ENCODE measurements around the gene KLF9.

KLF9 gene

DNA sequence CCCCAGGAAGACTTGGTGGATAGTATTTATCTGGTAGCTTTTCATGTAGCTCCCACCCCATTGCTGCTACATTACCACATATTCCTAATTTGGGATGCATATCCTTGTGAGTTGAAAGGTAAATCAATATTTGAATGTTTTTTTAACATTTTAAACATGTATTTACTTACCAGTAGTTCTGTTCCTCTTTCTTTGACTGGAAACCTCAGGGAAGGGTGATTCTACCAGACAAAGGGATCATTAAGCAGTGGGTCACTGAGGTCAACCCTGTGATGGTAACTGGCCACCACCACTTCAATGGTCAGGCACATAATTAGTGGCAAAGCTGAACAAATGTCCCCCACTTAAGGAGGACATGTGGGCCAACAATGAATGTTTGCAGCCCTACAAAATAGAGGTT is 27.2 kb upstream of the KLF9 start:
- Histone ChIP-seq H3K79me1 (ENCODE audit: low read length) (no peaks in the 10 kb centered on the region), H3K4me2 (ENCODE audit: low read length) (no peak overlapping the region), H3K18ac (ENCODE audit: low read length) (no peak overlapping the region), H3K23ac (ENCODE audit: low read length) (no peak overlapping the region), H2BK5ac (ENCODE audit: low read depth, low read length, poor library complexity) (no peak overlapping the region), H2BK12ac (ENCODE audit: low read length) (no peak overlapping the region), H3K79me2 (ENCODE audit: control insufficient read depth, insufficient read depth, low read length, poor library complexity) (no peaks in the 10 kb centered on the region), H3K9me3 (ENCODE audit: insufficient read depth, low read depth, low read length) (no peaks in the 10 kb centered on the region), H3K36me3 (ENCODE audit: control insufficient read depth in 1 of 2, insufficient read depth in 2 of 2, low read length in 2 of 2) (no peaks in the 10 kb centered on the region), H3K9ac (ENCODE audit: low read length) (no peak overlapping the region), H3K27me3 (ENCODE audit: insufficient read depth, low read length) (no peaks in the 10 kb centered on the region), H4K12ac (ENCODE audit: low read depth, low read length) (no peak overlapping the region), H2AFZ (ENCODE audit: insufficient read depth, low read length, poor library complexity) (no peak overlapping the region), H3K4me1 (ENCODE audit: control insufficient read depth in 1 of 2, insufficient read depth in 2 of 2, low read length in 2 of 2) (no peaks in the 10 kb centered on the region), H4K91ac (ENCODE audit: low read depth, low read length) (no peak overlapping the region), H3K27ac (ENCODE audit: low read depth, low read length) (no peak overlapping the region), H3K14ac (ENCODE audit: low read length) (no peak overlapping the region), H2AK5ac (ENCODE audit: low read length) (no peak overlapping the region), H4K8ac (ENCODE audit: low read depth, low read length) (no peak overlapping the region), H3K4me3 (ENCODE audit: low read depth, low read length) (no peak overlapping the region), H2BK120ac (ENCODE audit: insufficient read depth, low read length, poor library complexity) (no peak overlapping the region), H3K4ac (ENCODE audit: low read depth, low read length) (no peak overlapping the region)
- no peak for DNase-seq

DNA sequence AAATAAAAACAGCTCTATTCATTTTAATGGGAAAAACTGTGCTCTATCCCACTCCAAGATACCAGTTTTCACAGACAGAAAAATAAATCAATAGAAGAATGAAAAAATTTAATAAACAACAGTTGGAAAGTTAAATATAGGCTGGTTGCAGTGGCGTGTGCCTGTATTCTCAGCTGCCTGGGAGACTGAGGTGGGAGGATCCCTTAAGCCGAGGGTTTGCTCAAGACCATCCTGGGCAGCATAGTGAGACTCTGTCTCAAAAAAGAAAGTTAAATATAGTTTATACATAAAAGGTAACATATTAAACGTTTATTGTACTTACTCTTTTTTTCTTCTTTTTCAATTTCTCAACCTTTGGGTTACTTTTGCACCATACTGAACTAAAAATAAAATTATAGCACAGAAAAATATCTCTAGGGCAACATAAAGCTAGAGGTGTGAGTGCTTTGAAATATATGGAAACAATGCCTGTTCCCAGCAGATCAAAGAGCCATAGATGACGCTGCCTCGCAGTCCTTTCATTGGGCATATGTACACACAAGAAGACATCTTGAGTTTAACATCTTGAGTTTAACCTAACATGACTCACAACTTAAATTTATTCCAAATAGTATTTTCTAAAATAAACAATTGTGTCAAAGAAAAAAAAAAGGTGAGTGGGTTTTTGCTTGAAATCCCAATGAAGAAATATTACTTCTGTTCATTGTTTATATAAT is 25.7 kb upstream of the KLF9 start:
- H3K23ac ChIP-seq (ENCODE audit: low read length): no peak overlapping the region
- H3K18ac ChIP-seq (ENCODE audit: low read length): no peak overlapping the region
- H3K14ac ChIP-seq (ENCODE audit: low read length): no peak overlapping the region
- H3K4me3 ChIP-seq (ENCODE audit: low read depth, low read length): no peak overlapping the region
- WGBS (ENCODE audit: extremely low coverage, insufficient coverage, insufficient read length): no CpG with 5 or more reads among the region's 5 CpGs
- no peak overlapping the region for H3K9ac ChIP-seq (ENCODE audit: low read length)
- H3K4me2 ChIP-seq (ENCODE audit: low read length): no peak overlapping the region
- H3K27ac ChIP-seq (ENCODE audit: low read depth, low read length): no peak overlapping the region
- H3K9me3 ChIP-seq (ENCODE audit: insufficient read depth, low read depth, low read length): no peaks in the 10 kb centered on the region
- no peak overlapping the region for H3K4ac ChIP-seq (ENCODE audit: low read depth, low read length)
- H2BK12ac ChIP-seq (ENCODE audit: low read length): no peak overlapping the region
- no peak overlapping the region for H4K91ac ChIP-seq (ENCODE audit: low read depth, low read length)
- no peaks in the 10 kb centered on the region for H3K27me3 ChIP-seq (ENCODE audit: insufficient read depth, low read length)
- H3K79me2 ChIP-seq (ENCODE audit: control insufficient read depth, insufficient read depth, low read length, poor library complexity): no peaks in the 10 kb centered on the region
- no peak overlapping the region for H4K12ac ChIP-seq (ENCODE audit: low read depth, low read length)
- H3K4me1 ChIP-seq (ENCODE audit: control insufficient read depth in 1 of 2, insufficient read depth in 2 of 2, low read length in 2 of 2): no peaks in the 10 kb centered on the region
- H2BK5ac ChIP-seq (ENCODE audit: low read depth, low read length, poor library complexity): no peak overlapping the region
- no peak overlapping the region for H2AK5ac ChIP-seq (ENCODE audit: low read length)
- H3K36me3 ChIP-seq (ENCODE audit: control insufficient read depth in 1 of 2, insufficient read depth in 2 of 2, low read length in 2 of 2): no peaks in the 10 kb centered on the region
- H3K79me1 ChIP-seq (ENCODE audit: low read length): no peaks in the 10 kb centered on the region
- DNase-seq: no peak
- no peak overlapping the region for H2AFZ ChIP-seq (ENCODE audit: insufficient read depth, low read length, poor library complexity)
- no peak overlapping the region for H2BK120ac ChIP-seq (ENCODE audit: insufficient read depth, low read length, poor library complexity)
- H4K8ac ChIP-seq (ENCODE audit: low read depth, low read length): no peak overlapping the region

DNA sequence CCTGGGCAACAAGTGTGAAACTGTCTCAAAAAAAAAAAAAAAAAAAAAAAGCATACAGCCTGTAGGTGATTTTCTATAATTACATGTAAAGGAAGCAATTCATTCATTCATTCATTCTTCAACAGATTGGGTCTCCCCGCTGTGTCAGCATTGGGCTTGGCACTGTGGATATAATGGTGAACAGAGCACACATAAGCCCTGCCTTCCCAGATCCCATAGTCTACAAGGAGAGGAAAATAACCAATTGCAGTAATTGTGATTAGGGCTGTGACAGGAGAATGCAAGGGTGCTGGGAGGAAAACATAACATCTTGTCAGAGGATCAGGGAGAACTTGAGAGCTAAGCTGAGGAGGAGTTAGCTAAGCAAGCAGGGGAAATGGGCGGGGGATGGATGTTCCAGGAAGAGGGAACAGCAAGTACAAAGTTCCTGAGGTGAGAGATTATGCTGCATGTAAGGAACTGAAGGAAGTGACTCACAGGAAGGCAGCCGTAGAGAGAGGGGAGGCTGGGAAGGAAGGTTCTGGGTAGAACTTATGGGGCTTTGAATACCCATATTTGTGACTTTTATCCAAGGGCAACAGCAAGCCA is 24.0 kb upstream of the KLF9 start:
- no peak overlapping the region for H3K4me3 ChIP-seq (ENCODE audit: low read depth, low read length)
- no peak overlapping the region for H2BK120ac ChIP-seq (ENCODE audit: insufficient read depth, low read length, poor library complexity)
- H3K4me2 ChIP-seq (ENCODE audit: low read length): no peak overlapping the region
- H3K14ac ChIP-seq (ENCODE audit: low read length): no peak overlapping the region
- DNase-seq: no peak
- H3K79me1 ChIP-seq (ENCODE audit: low read length): no peaks in the 10 kb centered on the region
- no peak overlapping the region for H3K18ac ChIP-seq (ENCODE audit: low read length)
- H2AFZ ChIP-seq (ENCODE audit: insufficient read depth, low read length, poor library complexity): no peak overlapping the region
- no peak overlapping the region for H3K23ac ChIP-seq (ENCODE audit: low read length)
- no peaks in the 10 kb centered on the region for H3K27me3 ChIP-seq (ENCODE audit: insufficient read depth, low read length)
- no peak overlapping the region for H2BK5ac ChIP-seq (ENCODE audit: low read depth, low read length, poor library complexity)
- H3K9ac ChIP-seq (ENCODE audit: low read length): no peak overlapping the region
- no peaks in the 10 kb centered on the region for H3K36me3 ChIP-seq (ENCODE audit: control insufficient read depth in 1 of 2, insufficient read depth in 2 of 2, low read length in 2 of 2)
- no peak overlapping the region for H4K8ac ChIP-seq (ENCODE audit: low read depth, low read length)
- H2BK12ac ChIP-seq (ENCODE audit: low read length): no peak overlapping the region
- WGBS (ENCODE audit: extremely low coverage, insufficient coverage, insufficient read length): no CpG with 5 or more reads among the region's 3 CpGs
- no peak overlapping the region for H4K91ac ChIP-seq (ENCODE audit: low read depth, low read length)
- no peak overlapping the region for H4K12ac ChIP-seq (ENCODE audit: low read depth, low read length)
- no peak overlapping the region for H3K4ac ChIP-seq (ENCODE audit: low read depth, low read length)
- H3K9me3 ChIP-seq (ENCODE audit: insufficient read depth, low read depth, low read length): no peaks in the 10 kb centered on the region
- no peak overlapping the region for H3K27ac ChIP-seq (ENCODE audit: low read depth, low read length)
- no peak overlapping the region for H2AK5ac ChIP-seq (ENCODE audit: low read length)
- H3K79me2 ChIP-seq (ENCODE audit: control insufficient read depth, insufficient read depth, low read length, poor library complexity): no peaks in the 10 kb centered on the region
- no peaks in the 10 kb centered on the region for H3K4me1 ChIP-seq (ENCODE audit: control insufficient read depth in 1 of 2, insufficient read depth in 2 of 2, low read length in 2 of 2)

DNA sequence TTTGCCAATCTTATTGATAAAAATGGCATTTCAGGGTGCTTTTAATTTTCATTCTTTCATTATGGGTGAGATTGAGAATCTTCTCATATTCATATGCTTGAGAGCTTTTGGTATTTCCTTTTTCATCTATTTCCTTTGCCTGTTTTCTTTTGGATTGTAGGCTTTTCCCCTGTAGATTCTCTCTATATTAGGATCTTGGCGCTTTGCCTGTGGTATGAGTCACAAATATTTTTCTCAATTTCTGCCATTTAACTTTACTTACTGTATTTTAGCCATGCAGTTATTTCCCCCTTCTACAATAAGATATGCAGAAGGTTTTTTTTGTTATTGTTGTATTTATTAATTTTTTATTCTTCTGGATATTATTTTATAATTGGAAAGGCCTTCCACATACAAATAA is 21.5 kb upstream of the KLF9 start:
- H3K27me3 ChIP-seq (ENCODE audit: insufficient read depth, low read length): no peaks in the 10 kb centered on the region
- no peak overlapping the region for H4K91ac ChIP-seq (ENCODE audit: low read depth, low read length)
- no peak overlapping the region for H3K9ac ChIP-seq (ENCODE audit: low read length)
- no peaks in the 10 kb centered on the region for H3K9me3 ChIP-seq (ENCODE audit: insufficient read depth, low read depth, low read length)
- H3K4me2 ChIP-seq (ENCODE audit: low read length): no peak overlapping the region
- H2BK5ac ChIP-seq (ENCODE audit: low read depth, low read length, poor library complexity): no peak overlapping the region
- H3K18ac ChIP-seq (ENCODE audit: low read length): no peak overlapping the region
- WGBS (ENCODE audit: extremely low coverage, insufficient coverage, insufficient read length): no CpG with 5 or more reads among the region's 1 CpG
- no peak overlapping the region for H3K14ac ChIP-seq (ENCODE audit: low read length)
- H2BK12ac ChIP-seq (ENCODE audit: low read length): no peak overlapping the region
- no peak overlapping the region for H3K27ac ChIP-seq (ENCODE audit: low read depth, low read length)
- no peak overlapping the region for H3K4ac ChIP-seq (ENCODE audit: low read depth, low read length)
- no peak overlapping the region for H2BK120ac ChIP-seq (ENCODE audit: insufficient read depth, low read length, poor library complexity)
- no peak overlapping the region for H2AFZ ChIP-seq (ENCODE audit: insufficient read depth, low read length, poor library complexity)
- no peak overlapping the region for H4K8ac ChIP-seq (ENCODE audit: low read depth, low read length)
- no peaks in the 10 kb centered on the region for H3K4me1 ChIP-seq (ENCODE audit: control insufficient read depth in 1 of 2, insufficient read depth in 2 of 2, low read length in 2 of 2)
- H2AK5ac ChIP-seq (ENCODE audit: low read length): no peak overlapping the region
- no peak overlapping the region for H3K23ac ChIP-seq (ENCODE audit: low read length)
- no peak for DNase-seq
- no peaks in the 10 kb centered on the region for H3K36me3 ChIP-seq (ENCODE audit: control insufficient read depth in 1 of 2, insufficient read depth in 2 of 2, low read length in 2 of 2)
- H3K79me2 ChIP-seq (ENCODE audit: control insufficient read depth, insufficient read depth, low read length, poor library complexity): no peaks in the 10 kb centered on the region
- H3K79me1 ChIP-seq (ENCODE audit: low read length): no peaks in the 10 kb centered on the region
- H4K12ac ChIP-seq (ENCODE audit: low read depth, low read length): no peak overlapping the region
- H3K4me3 ChIP-seq (ENCODE audit: low read depth, low read length): no peak overlapping the region
